AG10803 (cell line): ENCODE results near the gene SPATA18.

Experiments used
- DNase-seq: peaks from one replicate; pipeline ENCODE4 v3.0.0; 2010; ENCODE audit warnings: low read depth
- H3K4me3 ChIP-seq: 2 replicates; pipeline ENCODE4 v1.5.1; 2011; ENCODE audit warnings: mild to moderate bottlenecking, low read length, control low read depth
- TF ChIP-seq, protein P1 (sequence below): conservative IDR thresholded peaks from 2 replicates; pipeline ENCODE4 v1.5.1; 2011; ENCODE audit warnings: mild to moderate bottlenecking, low read length, control low read depth, inconsistent platforms

Gene SPATA18

DNA sequence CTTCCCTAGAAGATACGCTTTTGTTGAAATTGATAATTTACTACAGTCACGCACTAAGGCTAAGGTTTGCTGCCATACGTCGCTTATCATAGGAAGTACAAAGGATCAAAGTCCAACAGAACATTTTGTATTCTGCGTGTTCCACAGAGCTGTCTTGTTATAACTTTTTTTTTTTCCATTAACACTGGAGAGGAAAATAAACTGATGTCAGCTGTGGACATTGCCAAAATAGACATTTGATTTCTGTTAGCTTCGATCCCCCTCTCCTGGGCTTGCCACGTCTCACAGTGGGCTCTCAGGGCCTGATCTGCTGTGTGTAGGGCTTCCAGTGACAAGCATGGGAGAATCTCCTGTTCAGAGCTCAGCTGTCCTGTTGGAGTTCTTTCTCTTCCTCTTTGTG lies 93.3 kb downstream of the SPATA18 start:
- TF ChIP-seq, protein P1, sequence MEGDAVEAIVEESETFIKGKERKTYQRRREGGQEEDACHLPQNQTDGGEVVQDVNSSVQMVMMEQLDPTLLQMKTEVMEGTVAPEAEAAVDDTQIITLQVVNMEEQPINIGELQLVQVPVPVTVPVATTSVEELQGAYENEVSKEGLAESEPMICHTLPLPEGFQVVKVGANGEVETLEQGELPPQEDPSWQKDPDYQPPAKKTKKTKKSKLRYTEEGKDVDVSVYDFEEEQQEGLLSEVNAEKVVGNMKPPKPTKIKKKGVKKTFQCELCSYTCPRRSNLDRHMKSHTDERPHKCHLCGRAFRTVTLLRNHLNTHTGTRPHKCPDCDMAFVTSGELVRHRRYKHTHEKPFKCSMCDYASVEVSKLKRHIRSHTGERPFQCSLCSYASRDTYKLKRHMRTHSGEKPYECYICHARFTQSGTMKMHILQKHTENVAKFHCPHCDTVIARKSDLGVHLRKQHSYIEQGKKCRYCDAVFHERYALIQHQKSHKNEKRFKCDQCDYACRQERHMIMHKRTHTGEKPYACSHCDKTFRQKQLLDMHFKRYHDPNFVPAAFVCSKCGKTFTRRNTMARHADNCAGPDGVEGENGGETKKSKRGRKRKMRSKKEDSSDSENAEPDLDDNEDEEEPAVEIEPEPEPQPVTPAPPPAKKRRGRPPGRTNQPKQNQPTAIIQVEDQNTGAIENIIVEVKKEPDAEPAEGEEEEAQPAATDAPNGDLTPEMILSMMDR = no peak
- no peak for DNase-seq
- H3K4me3 ChIP-seq = no peak overlapping the region
